ENCODE data around the gene KRT23. TPM values are rescaled to one million over a fixed set of nuclear protein-coding genes. Genes with fewer than 3 reads are reported as not detected.

KRT23 gene
- total and polyA plus RNA-seq, 2 of the 13 experiments (the other 11 are each of a cell fraction or from before 2014, with no cell fraction given), result 24.7 to 51.1 TPM

DNA sequence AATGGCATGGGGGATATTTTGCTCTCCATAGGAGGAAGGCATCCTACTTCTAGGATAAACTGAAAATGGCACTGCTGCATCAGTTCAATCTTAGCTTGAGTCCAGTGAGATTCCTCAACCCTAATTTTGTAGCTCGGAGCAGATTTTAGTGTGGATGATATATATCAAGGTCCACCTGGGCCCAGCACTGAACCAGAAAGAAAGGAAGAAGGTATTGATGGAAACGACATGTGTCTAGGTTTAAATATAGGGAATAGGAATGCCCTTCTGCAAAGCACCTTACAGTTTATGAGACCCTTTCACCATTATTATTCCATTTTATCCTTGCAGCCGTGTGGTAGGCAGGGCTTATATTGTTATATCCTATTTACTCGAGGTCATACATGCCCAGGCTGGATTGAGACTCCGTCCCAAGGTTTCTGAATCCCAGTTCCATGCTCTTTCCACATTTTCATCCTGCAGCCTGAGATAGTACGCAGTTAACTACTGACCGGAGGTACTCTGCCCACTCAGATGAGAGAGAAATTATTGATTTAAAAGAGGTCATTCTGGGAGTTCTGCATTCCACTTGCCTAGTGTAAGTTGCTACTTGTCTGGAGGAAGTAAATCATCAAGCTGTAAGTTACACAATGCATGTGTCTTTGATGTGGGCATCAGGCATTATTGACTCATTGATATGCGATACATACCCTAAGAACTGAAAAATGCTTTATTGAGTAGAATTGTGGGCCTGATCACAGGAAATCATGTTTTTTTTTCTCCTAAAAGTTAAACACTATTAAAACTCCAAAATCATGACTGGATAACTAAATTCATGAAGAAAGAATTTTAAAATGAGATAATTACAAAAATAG is 19.2 kb upstream of the KRT23 start (continued):
- TF ChIP-seq PAXIP1 (CRISPR knock-in tag; conservative IDR thresholded peaks at IDR 0.05) (peak; percentile 99), TBL1XR1 (IDR thresholded peaks at IDR 0.05; ENCODE audit: borderline replicate concordance, low read length, partially characterized antibody) (peak; percentile 94), ZNF546 (CRISPR knock-in tag; conservative IDR thresholded peaks at IDR 0.05) (no peak), ZSCAN29 (CRISPR knock-in tag; conservative IDR thresholded peaks at IDR 0.05) (peak; percentile 94), ZNF503 (CRISPR knock-in tag; IDR thresholded peaks at IDR 0.05) (peak; percentile 99), ZNF329 (CRISPR knock-in tag; IDR thresholded peaks at IDR 0.05; ENCODE audit: low read depth) (0 out of 2 replicates have a peak, but pooled peaks have one; percentile 80), NR2C2 (CRISPR knock-in tag; IDR thresholded peaks at IDR 0.05; ENCODE audit: borderline replicate concordance) (peak; percentile 88), CEBPG (CRISPR knock-in tag; IDR thresholded peaks at IDR 0.05) (peak; percentile 99), ZNF749 (CRISPR knock-in tag; IDR thresholded peaks at IDR 0.05; ENCODE audit: borderline replicate concordance) (no peak), AGO2 (optimal IDR thresholded peaks at IDR 0.05; ENCODE audit: low read depth, low read length) (no peak)
- TF ChIP-seq, protein P1, sequence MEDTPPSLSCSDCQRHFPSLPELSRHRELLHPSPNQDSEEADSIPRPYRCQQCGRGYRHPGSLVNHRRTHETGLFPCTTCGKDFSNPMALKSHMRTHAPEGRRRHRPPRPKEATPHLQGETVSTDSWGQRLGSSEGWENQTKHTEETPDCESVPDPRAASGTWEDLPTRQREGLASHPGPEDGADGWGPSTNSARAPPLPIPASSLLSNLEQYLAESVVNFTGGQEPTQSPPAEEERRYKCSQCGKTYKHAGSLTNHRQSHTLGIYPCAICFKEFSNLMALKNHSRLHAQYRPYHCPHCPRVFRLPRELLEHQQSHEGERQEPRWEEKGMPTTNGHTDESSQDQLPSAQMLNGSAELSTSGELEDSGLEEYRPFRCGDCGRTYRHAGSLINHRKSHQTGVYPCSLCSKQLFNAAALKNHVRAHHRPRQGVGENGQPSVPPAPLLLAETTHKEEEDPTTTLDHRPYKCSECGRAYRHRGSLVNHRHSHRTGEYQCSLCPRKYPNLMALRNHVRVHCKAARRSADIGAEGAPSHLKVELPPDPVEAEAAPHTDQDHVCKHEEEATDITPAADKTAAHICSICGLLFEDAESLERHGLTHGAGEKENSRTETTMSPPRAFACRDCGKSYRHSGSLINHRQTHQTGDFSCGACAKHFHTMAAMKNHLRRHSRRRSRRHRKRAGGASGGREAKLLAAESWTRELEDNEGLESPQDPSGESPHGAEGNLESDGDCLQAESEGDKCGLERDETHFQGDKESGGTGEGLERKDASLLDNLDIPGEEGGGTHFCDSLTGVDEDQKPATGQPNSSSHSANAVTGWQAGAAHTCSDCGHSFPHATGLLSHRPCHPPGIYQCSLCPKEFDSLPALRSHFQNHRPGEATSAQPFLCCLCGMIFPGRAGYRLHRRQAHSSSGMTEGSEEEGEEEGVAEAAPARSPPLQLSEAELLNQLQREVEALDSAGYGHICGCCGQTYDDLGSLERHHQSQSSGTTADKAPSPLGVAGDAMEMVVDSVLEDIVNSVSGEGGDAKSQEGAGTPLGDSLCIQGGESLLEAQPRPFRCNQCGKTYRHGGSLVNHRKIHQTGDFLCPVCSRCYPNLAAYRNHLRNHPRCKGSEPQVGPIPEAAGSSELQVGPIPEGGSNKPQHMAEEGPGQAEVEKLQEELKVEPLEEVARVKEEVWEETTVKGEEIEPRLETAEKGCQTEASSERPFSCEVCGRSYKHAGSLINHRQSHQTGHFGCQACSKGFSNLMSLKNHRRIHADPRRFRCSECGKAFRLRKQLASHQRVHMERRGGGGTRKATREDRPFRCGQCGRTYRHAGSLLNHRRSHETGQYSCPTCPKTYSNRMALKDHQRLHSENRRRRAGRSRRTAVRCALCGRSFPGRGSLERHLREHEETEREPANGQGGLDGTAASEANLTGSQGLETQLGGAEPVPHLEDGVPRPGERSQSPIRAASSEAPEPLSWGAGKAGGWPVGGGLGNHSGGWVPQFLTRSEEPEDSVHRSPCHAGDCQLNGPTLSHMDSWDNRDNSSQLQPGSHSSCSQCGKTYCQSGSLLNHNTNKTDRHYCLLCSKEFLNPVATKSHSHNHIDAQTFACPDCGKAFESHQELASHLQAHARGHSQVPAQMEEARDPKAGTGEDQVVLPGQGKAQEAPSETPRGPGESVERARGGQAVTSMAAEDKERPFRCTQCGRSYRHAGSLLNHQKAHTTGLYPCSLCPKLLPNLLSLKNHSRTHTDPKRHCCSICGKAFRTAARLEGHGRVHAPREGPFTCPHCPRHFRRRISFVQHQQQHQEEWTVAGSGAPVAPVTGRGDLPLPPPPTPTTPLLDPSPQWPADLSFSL (CRISPR knock-in tag; IDR thresholded peaks at IDR 0.05), result no peak; the same call in 1 of the 2 replicates
